ENCODE data around the gene C1orf87. TPM values are rescaled to one million over a fixed set of nuclear protein-coding genes. Genes with fewer than 3 reads are reported as not detected.

The C1orf87 gene
- total RNA-seq, 1 experiment from 2014 or later: not detected

GRCh38 chr1:60066001-60066400 is 7.6 kb downstream of the C1orf87 start:
- BruUV-seq (replicated peaks): no TSS peak
- intact Hi-C loops (cut with micrococcal nuclease): no loop called here
- H4K20me1 ChIP-seq (ENCODE audit: insufficient read depth): no peaks in the 10 kb centered on the region
- ATAC-seq (no peak), DNase-seq (ENCODE audit: low read depth, low spot score) (no peak)
- H3K27me3 ChIP-seq (ENCODE audit: insufficient read depth, low read length): 0 out of 2 replicates have a peak, but pooled peaks cover 2% of the 10 kb centered on the region
- H2AFZ ChIP-seq (ENCODE audit: low read depth, low read length, poor library complexity, severe bottlenecking): no peak overlapping the region
- no peak overlapping the region for H3K4me2 ChIP-seq (ENCODE audit: low read length)
- H3K36me3 ChIP-seq (ENCODE audit: control insufficient read depth in 1 of 2, insufficient read depth in 2 of 2, low read length in 2 of 2): no peaks in the 10 kb centered on the region
- no peaks in the 10 kb centered on the region for H3K4me1 ChIP-seq (ENCODE audit: control insufficient read depth in 1 of 2, insufficient read depth in 2 of 2, low read length in 2 of 2)
- no peak overlapping the region for H3K4me3 ChIP-seq (replicated peaks in 1 of 2; ENCODE audit: low read depth in 1 of 2, low read length in 2 of 2)
- TF ChIP-seq EZH2phosphoT487 (IDR thresholded peaks at IDR 0.05; ENCODE audit: borderline replicate concordance): no peak
- ChIA-PET RAD21 (ENCODE audit: low non-redundant PET in 1 of 2, low total read pairs in 2 of 2, uncharacterized antibody in 2 of 2, unreplicated experiment in 2 of 2) (no interaction called here), POLR2A (no interaction called here), CTCF (no interaction called here)
- no peak overlapping the region for H3K27ac ChIP-seq (ENCODE audit: low read depth, low read length)
- H3K79me2 ChIP-seq (ENCODE audit: insufficient read depth, low read length): no peaks in the 10 kb centered on the region
- no peaks in the 10 kb centered on the region for H3K9me2 ChIP-seq (ENCODE audit: insufficient read depth)
- no peaks in the 10 kb centered on the region for H3K9me3 ChIP-seq (ENCODE audit: control insufficient read depth in 1 of 2, insufficient read depth in 1 of 2, low read depth in 1 of 2, low read length in 2 of 2)
- H3K9ac ChIP-seq (ENCODE audit: low read length): no peak overlapping the region

GRCh38 chr1:60065199-60065598 is 8.4 kb downstream of the C1orf87 start:
- ChIA-PET CTCF (no interaction called here), RAD21 (ENCODE audit: low non-redundant PET in 1 of 2, low total read pairs in 2 of 2, uncharacterized antibody in 2 of 2, unreplicated experiment in 2 of 2) (no interaction called here), POLR2A (no interaction called here)
- no TSS peak for BruUV-seq (replicated peaks)
- Histone ChIP-seq H3K27ac (ENCODE audit: low read depth, low read length) (no peak overlapping the region), H3K27me3 (ENCODE audit: insufficient read depth, low read length) (no peaks in the 10 kb centered on the region), H3K4me2 (ENCODE audit: low read length) (no peak overlapping the region), H3K36me3 (ENCODE audit: control insufficient read depth in 1 of 2, insufficient read depth in 2 of 2, low read length in 2 of 2) (no peaks in the 10 kb centered on the region), H3K4me1 (ENCODE audit: control insufficient read depth in 1 of 2, insufficient read depth in 2 of 2, low read length in 2 of 2) (no peaks in the 10 kb centered on the region), H4K20me1 (ENCODE audit: insufficient read depth) (no peaks in the 10 kb centered on the region), H3K9ac (ENCODE audit: low read length) (no peak overlapping the region), H2AFZ (ENCODE audit: low read depth, low read length, poor library complexity, severe bottlenecking) (no peak overlapping the region), H3K79me2 (ENCODE audit: insufficient read depth, low read length) (no peaks in the 10 kb centered on the region), H3K9me2 (ENCODE audit: insufficient read depth) (no peaks in the 10 kb centered on the region), H3K9me3 (ENCODE audit: control insufficient read depth in 1 of 2, insufficient read depth in 1 of 2, low read depth in 1 of 2, low read length in 2 of 2) (no peaks in the 10 kb centered on the region), H3K4me3 (replicated peaks in 1 of 2; ENCODE audit: low read depth in 1 of 2, low read length in 2 of 2) (no peak overlapping the region)
- TF ChIP-seq CTCF (IDR thresholded peaks at IDR 0.05 in 2 of 3, conservative IDR thresholded peaks at IDR 0.05 in 1 of 3; ENCODE audit: borderline replicate concordance in 1 of 3, insufficient read depth in 1 of 3, low read depth in 2 of 3, low read length in 2 of 3) (no peak), JUND (IDR thresholded peaks at IDR 0.05) (no peak), CEBPB (IDR thresholded peaks at IDR 0.05; ENCODE audit: low read depth) (no peak), ATF3 (IDR thresholded peaks at IDR 0.05) (no peak)
- intact Hi-C loops (cut with micrococcal nuclease): no loop called here
- no peak for DNase-seq (ENCODE audit: low read depth, low spot score)
- ATAC-seq: no peak
